GM19438 (cell line): ENCODE measurements around the gene TOR1AIP2.

ENCODE experiments used
- ATAC-seq: cut with Tn5 transposase; IDR thresholded peaks from one replicate; pipeline ENCODE4 v1.9.1; 2021; ENCODE audit warnings: low read depth; ENCODE audit not compliant: unreplicated experiment

Gene TOR1AIP2

DNA sequence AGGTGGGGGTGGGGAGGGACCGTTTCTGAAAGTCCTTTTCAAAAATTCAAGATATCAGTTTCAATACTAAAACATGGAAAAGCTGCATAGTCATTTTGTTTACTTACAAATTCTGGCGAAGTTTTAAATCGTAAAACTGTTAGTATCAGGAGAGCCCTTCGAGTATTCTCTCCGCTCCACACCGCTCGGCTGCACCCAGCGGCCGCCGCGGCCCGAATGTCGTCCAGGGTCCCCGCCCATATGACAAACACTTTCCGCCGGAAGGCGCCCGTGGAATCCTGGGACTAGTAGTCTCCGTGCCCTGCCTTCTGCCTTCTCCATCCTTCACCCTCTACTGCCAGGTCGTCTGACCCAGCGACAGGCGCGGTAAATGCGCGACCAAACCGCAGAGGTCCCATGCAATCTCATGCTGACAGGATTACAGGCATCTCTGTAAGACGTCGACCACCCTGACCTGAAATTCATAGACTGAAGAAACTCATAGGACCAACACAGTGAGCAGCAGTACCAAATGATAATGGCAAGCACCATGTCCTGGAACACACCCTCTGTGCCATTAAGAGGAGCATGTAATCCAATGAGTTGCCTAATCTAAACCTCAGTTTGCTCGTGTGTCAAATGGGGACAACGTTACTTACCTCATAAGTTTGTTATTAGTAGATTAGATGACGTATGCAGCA is at the start of gene TOR1AIP2:
Gene TOR1AIP2 (minus strand): TSS at position 218 of the 680 bp plus-strand sequence. CDS start 25,138 bp downstream, outside the sequence.
- ATAC-seq, result peak; percentile 55

DNA sequence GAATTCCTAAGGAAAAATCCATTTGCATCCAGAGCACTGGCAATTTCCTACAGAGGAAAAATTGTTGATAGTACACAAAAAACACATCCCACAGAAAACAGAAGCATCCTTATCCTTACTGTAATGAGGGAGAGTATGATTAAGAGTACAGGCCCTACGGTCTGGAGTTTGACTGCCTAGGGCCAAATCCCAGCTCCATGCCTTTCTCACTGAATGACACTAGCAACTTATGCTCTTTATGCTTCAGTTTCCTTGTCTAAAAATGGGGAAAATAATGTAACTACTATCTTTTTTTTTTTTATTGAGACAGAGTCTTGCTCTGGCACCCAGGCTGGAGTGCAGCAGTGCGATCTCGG is 49.2 kb upstream of the TOR1AIP2 start:
- ATAC-seq, result no peak

GRCh38 chr1:179925922-179926849 is 48.6 kb upstream of the TOR1AIP2 start:
- ATAC-seq, result no peak

DNA sequence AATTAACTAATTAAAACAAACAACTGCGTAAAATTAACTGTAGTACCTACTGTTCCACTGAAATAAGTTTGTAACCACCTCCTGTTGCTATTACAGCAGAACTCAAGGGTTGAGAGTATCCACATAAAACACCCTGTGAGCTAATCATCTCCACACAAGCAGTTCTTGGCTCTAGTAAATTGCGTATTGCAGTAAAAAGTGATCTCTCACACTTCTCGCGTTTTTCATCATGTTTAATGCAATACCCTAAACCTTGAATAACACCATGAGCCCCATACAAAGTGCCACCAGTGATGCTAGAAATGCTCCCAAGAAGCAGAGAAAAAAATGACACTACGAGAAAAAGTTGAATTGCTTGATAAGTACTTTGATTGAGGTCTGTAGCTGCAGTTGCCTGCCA is 47.7 kb upstream of the TOR1AIP2 start:
- ATAC-seq, result no peak

- ATAC-seq, result no peak
Measured at GRCh38 chr1:179924268-179924667, 46.7 kb upstream of the TOR1AIP2 start.

DNA sequence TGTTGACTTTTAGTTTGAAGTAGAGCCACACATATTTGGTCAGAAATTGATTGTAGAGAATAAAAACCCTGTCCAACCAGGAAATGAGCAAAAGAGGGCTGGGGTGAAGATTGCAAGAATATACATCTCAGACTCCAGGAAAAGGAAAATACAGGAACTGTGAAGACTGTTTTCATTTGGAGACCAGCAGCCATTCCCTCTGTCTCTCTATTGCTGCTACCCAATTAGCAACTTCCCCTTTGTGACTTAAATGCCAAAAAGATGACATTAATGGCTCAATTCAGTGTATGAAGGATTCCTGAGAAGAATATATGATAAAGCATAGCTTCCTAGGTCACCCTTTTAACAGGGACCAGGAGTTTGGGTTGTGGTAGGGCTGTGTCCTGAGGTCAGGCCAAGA is 45.4 kb upstream of the TOR1AIP2 start:
- ATAC-seq, result no peak

DNA sequence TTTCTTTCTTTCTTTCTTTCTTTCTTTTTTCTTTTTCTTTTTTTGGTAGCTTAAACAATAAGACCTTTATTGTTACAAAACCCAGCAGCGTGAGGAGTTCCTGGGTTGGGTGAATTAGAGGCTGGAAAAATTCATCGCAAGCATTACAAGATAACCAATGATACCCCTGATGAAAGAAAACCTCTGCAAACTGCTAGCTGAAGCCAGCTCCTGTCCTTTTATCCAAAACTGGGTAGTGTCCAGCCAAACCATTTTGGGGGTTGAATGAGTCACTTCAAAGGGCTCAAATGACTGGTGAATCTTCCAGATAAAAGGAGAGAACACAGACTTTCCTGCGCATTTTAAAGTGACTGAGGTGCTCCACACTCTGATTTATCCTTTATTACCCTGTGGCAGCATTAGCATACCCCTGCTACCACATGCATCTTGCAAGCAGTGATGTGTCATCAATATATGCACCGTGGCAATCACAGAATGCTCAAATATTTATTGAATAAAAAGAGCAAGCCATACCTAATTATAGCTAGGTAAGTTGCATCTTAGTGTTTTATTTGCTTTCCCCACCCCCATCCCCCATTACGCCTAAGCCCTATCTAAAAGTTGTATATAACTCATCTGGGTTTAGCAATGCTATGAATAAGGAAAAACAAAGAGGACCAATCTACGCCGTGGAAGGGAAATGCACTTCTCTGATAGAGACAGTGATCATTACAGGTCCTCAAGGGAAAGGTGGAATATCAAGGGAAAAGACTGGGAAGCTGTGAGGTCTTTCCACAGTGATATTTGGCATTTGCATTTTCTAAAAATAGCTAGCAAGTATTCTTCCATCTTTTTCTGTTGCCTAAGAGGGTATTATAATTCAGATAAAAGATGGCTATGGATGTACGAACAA is 44.6 kb upstream of the TOR1AIP2 start:
- ATAC-seq, result no peak

GRCh38 chr1:179921472-179921871 is 43.9 kb upstream of the TOR1AIP2 start:
- ATAC-seq, result no peak

- ATAC-seq, result no peak
Measured at GRCh38 chr1:179917601-179918429, 40.2 kb upstream of the TOR1AIP2 start.

GRCh38 chr1:179911812-179912211 is 34.2 kb upstream of the TOR1AIP2 start:
- no peak for ATAC-seq

- ATAC-seq, result no peak
Measured at GRCh38 chr1:179910934-179911333, 33.3 kb upstream of the TOR1AIP2 start.

GRCh38 chr1:179889589-179889988 is 12.0 kb upstream of the TOR1AIP2 start:
- ATAC-seq, result no peak

- no peak for ATAC-seq
Measured at GRCh38 chr1:179888071-179888470, 10.5 kb upstream of the TOR1AIP2 start.

- no peak for ATAC-seq
Measured at GRCh38 chr1:179883745-179884138, 6.1 kb upstream of the TOR1AIP2 start.

- ATAC-seq, result peak; percentile 35
Measured at GRCh38 chr1:179883040-179883744, 5.6 kb upstream of the TOR1AIP2 start.

DNA sequence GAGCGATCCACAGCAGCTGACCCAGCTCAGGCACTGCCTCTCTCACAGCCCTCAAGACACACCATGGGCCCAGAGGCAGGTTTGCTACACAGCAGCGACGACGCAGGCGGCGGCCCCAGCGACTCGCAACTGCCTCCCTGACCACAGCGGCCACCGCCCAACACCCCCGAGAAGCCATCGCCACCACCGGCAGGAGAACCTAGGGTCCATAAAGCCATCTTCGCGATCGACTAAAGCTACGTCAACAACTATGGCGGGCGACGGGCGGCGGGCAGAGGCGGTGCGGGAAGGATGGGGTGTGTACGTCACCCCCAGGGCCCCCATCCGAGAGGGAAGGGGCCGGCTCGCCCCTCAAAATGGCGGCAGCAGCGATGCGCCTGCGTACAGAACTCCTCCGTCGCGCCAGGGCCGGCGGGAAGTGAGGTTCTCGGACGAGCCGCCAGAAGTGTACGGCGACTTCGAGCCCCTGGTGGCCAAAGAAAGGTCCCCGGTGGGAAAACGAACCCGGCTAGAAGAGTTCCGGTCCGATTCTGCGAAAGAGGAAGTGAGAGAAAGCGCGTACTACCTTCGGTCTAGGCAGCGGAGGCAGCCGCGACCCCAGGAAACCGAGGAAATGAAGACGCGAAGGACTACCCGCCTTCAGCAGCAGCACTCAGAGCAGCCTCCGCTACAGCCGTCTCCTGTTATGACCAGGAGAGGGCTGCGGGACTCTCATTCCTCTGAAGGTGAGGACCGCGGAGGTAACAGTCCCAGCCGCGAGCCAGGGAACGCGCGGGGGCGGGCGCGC is 4.8 kb upstream of the TOR1AIP2 start, which contains the start of gene TOR1AIP1:
Gene TOR1AIP1 (plus strand): TSS at position 33 of the 787 bp plus-strand sequence. CDS start 218 bp downstream, at position 251.
- peak; percentile 77 for ATAC-seq

- no peak for ATAC-seq
Measured at GRCh38 chr1:179881642-179882252, 4.1 kb upstream of the TOR1AIP2 start.

GRCh38 chr1:179879797-179880196 is 2.2 kb upstream of the TOR1AIP2 start:
- no peak for ATAC-seq
